K562 (cell line): Measurements from ENCODE around the gene LOXHD1. TPM values are rescaled to one million over a fixed set of nuclear protein-coding genes. Genes with fewer than 3 reads are reported as not detected.

Source experiments
- ATAC-seq: fragments of 200-7000 bp; cut with Tn5 transposase; 3 replicates; pipeline ENCODE4 v1.9.1; 2020; ENCODE audit warnings: moderate library complexity
- BruUV-seq: library from RNA; stranded (reverse); fragments of 400-500 nt; replicated peaks from 2 replicates; lab custom pipeline; 2021; lab: Mats Ljungman, UMichigan
- CTCF ChIA-PET: fragments of 300-600 bp; formaldehyde crosslinking; extraction: SDS; loops from one replicate; lab custom pipeline; 2021; ENCODE audit warnings: low intra/inter-chr PET ratio; lab: Yijun Ruan, JAX
- POLR2A ChIA-PET: fragments of 300-600, 350-650 bp; sonication (Branson Sonifier 250); formaldehyde crosslinking; extraction: SDS; loops from one replicate; lab custom pipeline; 2021; ENCODE audit warnings: antibody characterized with exemption, inconsistent platforms; lab: Yijun Ruan, JAX
- DNase-seq, 4 experiments: peaks; one replicate each; pipeline versions ENCODE4 v3.0.0 to v3.0.0-alpha.2; 2011 to 2018; ENCODE audit warnings: low spot score in 3 of 4, mixed read lengths in 3 of 4; ENCODE audit errors: extremely low read depth in 1 of 4
- FAIRE-seq: peaks from 2 replicates; lab custom pipeline; 2011; peaks lifted over from hg19 to GRCh38; lab: Jason Lieb, UNC
- H2AFZ ChIP-seq: 2 replicates; pipeline ENCODE4 v1.6.0; 2011; ENCODE audit warnings: low read depth, low read length, control low read depth, inconsistent platforms
- H3K27ac ChIP-seq: fragments of 200-600 bp; 3 replicates; pipeline ENCODE4 v1.8.0; 2011; ENCODE audit warnings: low read depth, mild to moderate bottlenecking, control low read depth, inconsistent platforms, low read length, moderate library complexity, mixed read lengths; ENCODE audit errors: extremely low read depth
- H3K27me3 ChIP-seq, 2 experiments: fragments of 300-600 bp in 1 of 2; 2 replicates in 1 of 2; 3 replicates in 1 of 2; pipeline versions ENCODE4 v1.6.0 to v1.8.0; 2011; ENCODE audit warnings: inconsistent platforms in 2 of 2, low read length in 2 of 2, mild to moderate bottlenecking in 1 of 2, mixed read lengths in 1 of 2, moderate library complexity in 1 of 2; ENCODE audit not compliant: control insufficient read depth in 2 of 2, insufficient read depth in 2 of 2
- H3K36me3 ChIP-seq: fragments of 300-600 bp; 3 replicates; pipeline ENCODE4 v1.8.0; 2011; ENCODE audit warnings: mild to moderate bottlenecking, low read length, inconsistent platforms; ENCODE audit not compliant: control insufficient read depth, insufficient read depth
- H3K4me1 ChIP-seq, 2 experiments: fragments of 200-600 bp in 1 of 2; replicated peaks in 1 of 2; 2 replicates in 1 of 2; 3 replicates in 1 of 2; pipeline versions ENCODE4 v1.5.1 to v1.8.0; 2011; ENCODE audit warnings: inconsistent platforms in 2 of 2, low read length in 2 of 2, mild to moderate bottlenecking in 1 of 2, mixed read lengths in 1 of 2, moderate library complexity in 1 of 2; ENCODE audit not compliant: control insufficient read depth in 2 of 2, insufficient read depth in 2 of 2
- H3K4me2 ChIP-seq: 2 replicates; pipeline ENCODE4 v1.6.1; 2011; ENCODE audit warnings: low read length, control low read depth, inconsistent platforms, mixed read lengths; ENCODE audit not compliant: insufficient read depth
- H3K4me3 ChIP-seq: fragments of 200-600 bp; sonication (generic), shearing (Covaris generic); 2 replicates; pipeline ENCODE4 v1.5.1; 2016; ENCODE audit warnings: control low read depth, inconsistent platforms
- H3K79me2 ChIP-seq: fragments of 200-600 bp; 3 replicates; pipeline ENCODE4 v1.8.0; 2011; ENCODE audit warnings: low read length, inconsistent platforms; ENCODE audit not compliant: control insufficient read depth, insufficient read depth
- H3K9ac ChIP-seq, 2 experiments: 2 replicates each; pipeline versions ENCODE4 v1.6.0 to v1.6.1; 2011; ENCODE audit warnings: low read depth in 2 of 2, low read length in 2 of 2, control low read depth in 1 of 2, inconsistent platforms in 1 of 2, mild to moderate bottlenecking in 1 of 2, mixed read lengths in 1 of 2; ENCODE audit not compliant: insufficient read depth in 1 of 2
- H3K9me1 ChIP-seq: one replicate; pipeline ENCODE4 v1.6.0; 2011; ENCODE audit warnings: inconsistent platforms, mild to moderate bottlenecking, low read length, moderate library complexity; ENCODE audit not compliant: control insufficient read depth, insufficient read depth
- H3K9me3 ChIP-seq: replicated peaks from 2 replicates; pipeline ENCODE4 v1.5.1; 2011; ENCODE audit warnings: low read depth, low read length, inconsistent platforms; ENCODE audit not compliant: control insufficient read depth, insufficient read depth
- H4K20me1 ChIP-seq: replicated peaks from 2 replicates; pipeline ENCODE4 v1.6.1; 2011; ENCODE audit warnings: low read length, inconsistent platforms, mixed read lengths; ENCODE audit not compliant: control insufficient read depth, insufficient read depth
- ARID3A ChIP-seq: IDR thresholded peaks from 2 replicates; pipeline ENCODE4 v1.6.1; 2012; ENCODE audit warnings: low read depth, low read length, improper control_type of control experiment, borderline replicate concordance
- ETV5 ChIP-seq: sonication (generic); formaldehyde crosslinking; IDR thresholded peaks from 2 replicates; pipeline ENCODE4 v1.4.0; 2020; ENCODE audit warnings: low read depth, mild to moderate bottlenecking, missing genetic modification reagents
- HNRNPL ChIP-seq: fragments of 200-400 bp; formaldehyde crosslinking; IDR thresholded peaks from 2 replicates; pipeline ENCODE4 v1.6.1; 2017; ENCODE audit warnings: low read depth, mild to moderate bottlenecking, low read length
- HNRNPUL1 ChIP-seq: fragments of 200-400 bp; formaldehyde crosslinking; IDR thresholded peaks from 2 replicates; pipeline ENCODE4 v1.6.1; 2017; ENCODE audit warnings: low read length
- KLF6 ChIP-seq: fragments of 250-450 bp; sonication (Bioruptor Pico); IDR thresholded peaks from 2 replicates; pipeline ENCODE4 v1.4.0; 2020; ENCODE audit warnings: mild to moderate bottlenecking, moderate library complexity, borderline replicate concordance
- NKRF ChIP-seq: fragments of 450-650 bp; IDR thresholded peaks from 2 replicates; pipeline ENCODE4 v1.6.1; 2016; ENCODE audit warnings: borderline replicate concordance
- TAF9B ChIP-seq: fragments of 450-650 bp; IDR thresholded peaks from 2 replicates; pipeline ENCODE4 v1.6.1; 2018; ENCODE audit warnings: mild to moderate bottlenecking; ENCODE audit not compliant: partially characterized antibody
- XRCC4 ChIP-seq: IDR thresholded peaks from one replicate; pipeline ENCODE4 v1.6.1; 2011; ENCODE audit not compliant: insufficient read depth, insufficient read length; ENCODE audit errors: extremely low read depth
- ZBTB49 ChIP-seq: sonication (generic); formaldehyde crosslinking; IDR thresholded peaks from 2 replicates; pipeline ENCODE4 v1.8.0; 2022; ENCODE audit warnings: missing genetic modification reagents, mild to moderate bottlenecking, borderline replicate concordance
- ZNF121 ChIP-seq: sonication (generic); formaldehyde crosslinking; conservative IDR thresholded peaks from 2 replicates; pipeline ENCODE4 v1.8.0; 2022; ENCODE audit warnings: missing genetic modification reagents
- ZNF507 ChIP-seq: conservative IDR thresholded peaks from 2 replicates; pipeline ENCODE4 v1.6.1; 2017; ENCODE audit warnings: missing genetic modification characterization, missing compliant biosample characterization
- ZNF583 ChIP-seq: fragments of 250-450 bp; sonication (Bioruptor Pico); IDR thresholded peaks from 2 replicates; pipeline ENCODE4 v1.4.0; 2020
- WGBS: fragments of 100-300 bp; shearing (Covaris generic); methylation state at CpG from one replicate; pipeline ENCODE4 v1.1.6; 2016; ENCODE audit warnings: low coverage, mixed read lengths; ENCODE audit not compliant: insufficient coverage; ENCODE audit errors: missing lambda C conversion rate; 5-methylcytosine and 5-hydroxymethylcytosine counted together
- in situ Hi-C: fragments of 300-500 bp; cut with MboI; formaldehyde crosslinking; loops from 4 replicates; pipeline ENCODE4 v1.15.0; 2018; ENCODE audit warnings: inconsistent platforms, mixed read lengths
- intact Hi-C: fragments of 100-400 bp; cut with micrococcal nuclease; formaldehyde crosslinking; loops from 2 replicates; pipeline ENCODE4 v1.14.2; 2022
- polyA plus RNA-seq, 8 experiments: library from polyadenylated mRNA; depleted of rRNA in 4 of 8; stranded (reverse) in 5 of 8; unstranded in 3 of 8; fragments of >200 nt; fragmentation: Nextera tagmentation in 2 of 8; fragmentation: Illumina TruSeq in 1 of 8; extraction: Ambion mirVana in 2 of 8; extraction: Trizol in 1 of 8; gene quantifications; 2 replicates each; pipeline versions ENCODE4 v1.2.1 to v1.2.3, GENCODE V29; 2011 to 2014; ENCODE audit warnings: inconsistent platforms in 1 of 8, missing spikeins in 1 of 8
- total RNA-seq, 7 experiments: library from RNA; depleted of rRNA in 6 of 7; stranded (reverse); fragments of >200 nt in 6 of 7; fragmentation: Illumina TruSeq in 2 of 7; extraction: Trizol in 2 of 7; gene quantifications; 2 replicates each; pipeline versions ENCODE4 v1.2.1 to v1.2.3, GENCODE V29; 2011 to 2021; ENCODE audit warnings: low replicate concordance in 1 of 7
- TF ChIP-seq, protein P1 (sequence below): sonication (generic); IDR thresholded peaks from 2 replicates; pipeline ENCODE4 v1.6.1; 2016

The LOXHD1 gene
- total and polyA plus RNA-seq, 9 of the 15 experiments (the other 6 are each of a cell fraction or from before 2014, with no cell fraction given), result not detected

DNA sequence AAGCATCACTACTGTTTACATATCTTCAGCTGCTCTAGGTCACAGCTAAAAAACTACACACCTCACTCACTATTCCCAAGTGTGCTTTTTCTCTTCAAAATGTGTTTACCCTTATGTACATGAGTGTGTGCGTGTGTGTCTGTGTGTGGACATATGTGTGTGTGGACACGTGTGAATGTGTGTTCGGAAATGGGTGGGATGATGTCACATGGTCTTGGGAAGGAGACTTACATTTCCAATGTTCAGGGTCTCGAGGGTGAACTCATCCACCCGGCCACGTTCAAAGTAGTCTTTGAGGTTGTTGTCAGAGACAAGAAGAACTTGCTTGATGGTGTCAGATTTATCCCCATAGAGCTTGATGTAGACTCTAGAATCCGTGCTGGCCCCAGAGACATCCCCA, 87.8 kb downstream of the LOXHD1 start:
- 0% methylated on average over 7 of the region's 7 CpGs for WGBS

More for the DNA sequence above, 87.8 kb downstream of the LOXHD1 start:
- DNase-seq (no peak), ATAC-seq (no peak)
- Histone ChIP-seq H3K9me3 (no peaks in the 10 kb centered on the region), H3K27ac (no peak overlapping the region), H3K27me3 (no peaks in the 10 kb centered on the region), H4K20me1 (no peaks in the 10 kb centered on the region), H3K79me2 (no peaks in the 10 kb centered on the region), H2AFZ (no peak overlapping the region), H3K9ac (no peak overlapping the region), H3K36me3 (no peaks in the 10 kb centered on the region), H3K9me1 (no peaks in the 10 kb centered on the region), H3K4me3 (no peak overlapping the region)
- no TSS peak for BruUV-seq
- no peak for TF ChIP-seq ETV5 (CRISPR knock-in tag)
- TF ChIP-seq HNRNPUL1, result no peak
- no peak for TF ChIP-seq HNRNPL
- no peak for TF ChIP-seq XRCC4
- no peak for TF ChIP-seq ZNF507 (tag)
- TF ChIP-seq NKRF, result no peak
- TF ChIP-seq KLF6, result no peak
- TF ChIP-seq, protein P1, sequence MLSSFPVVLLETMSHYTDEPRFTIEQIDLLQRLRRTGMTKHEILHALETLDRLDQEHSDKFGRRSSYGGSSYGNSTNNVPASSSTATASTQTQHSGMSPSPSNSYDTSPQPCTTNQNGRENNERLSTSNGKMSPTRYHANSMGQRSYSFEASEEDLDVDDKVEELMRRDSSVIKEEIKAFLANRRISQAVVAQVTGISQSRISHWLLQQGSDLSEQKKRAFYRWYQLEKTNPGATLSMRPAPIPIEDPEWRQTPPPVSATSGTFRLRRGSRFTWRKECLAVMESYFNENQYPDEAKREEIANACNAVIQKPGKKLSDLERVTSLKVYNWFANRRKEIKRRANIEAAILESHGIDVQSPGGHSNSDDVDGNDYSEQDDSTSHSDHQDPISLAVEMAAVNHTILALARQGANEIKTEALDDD, result no peak
- no peak for TF ChIP-seq ZNF583
- no peak for TF ChIP-seq ZBTB49 (CRISPR knock-in tag)
- TF ChIP-seq ZNF121 (CRISPR knock-in tag), result no peak
- TF ChIP-seq ARID3A, result no peak
- no peak for TF ChIP-seq TAF9B
- TF ChIP-seq, all 486 proteins: peak for 0
- H3K4me1 ChIP-seq, result no peaks in the 10 kb centered on the region; a peak in 1 of 5 replicates
- ChIA-PET CTCF (no interaction called here), POLR2A (no interaction called here)
- H3K4me2 ChIP-seq, result no peak overlapping the region
- FAIRE-seq, result no peak
- intact Hi-C loops, result no loop called here
- in situ Hi-C loops, result no loop called here
